Subcutaneous adipose tissue (tissue), 4 donors: Measurements from ENCODE around the gene SIL1. TPM values are rescaled to one million over a fixed set of nuclear protein-coding genes. Genes with fewer than 3 reads are reported as not detected.

Experiments
- CTCF ChIP-seq: fragments of 450-650 bp; IDR thresholded peaks from one replicate; pipeline ENCODE4 v1.5.1; 2016; ENCODE audit warnings: low read depth, mild to moderate bottlenecking, control low read depth, antibody characterized with exemption, moderate library complexity
- total RNA-seq, 4 donors: library from RNA; depleted of rRNA; stranded (reverse); fragments of >200 nt; gene quantifications; one replicate each; pipeline ENCODE4 v1.1.0, GENCODE V29; 2016

Gene SIL1
- total RNA-seq, 4 donors from 2014 or later = 29.7 to 52.9 (median 44.8) TPM

GRCh38 chr5:138920181-138920580 lies 278.0 kb downstream of the SIL1 start:
- TF ChIP-seq CTCF = no peak

GRCh38 chr5:138918686-138919085 lies 279.5 kb downstream of the SIL1 start:
- TF ChIP-seq CTCF = no peak

- no peak for TF ChIP-seq CTCF
These were observed 283.8 kb downstream of the SIL1 start for GRCh38 chr5:138914338-138914737.

GRCh38 chr5:138913773-138914172 lies 284.4 kb downstream of the SIL1 start:
- no peak for TF ChIP-seq CTCF

GRCh38 chr5:138912093-138912492 lies 286.1 kb downstream of the SIL1 start:
- no peak for TF ChIP-seq CTCF

GRCh38 chr5:138911441-138911840 lies 286.7 kb downstream of the SIL1 start:
- TF ChIP-seq CTCF = no peak

- no peak for TF ChIP-seq CTCF
These were observed 287.5 kb downstream of the SIL1 start for GRCh38 chr5:138910546-138911185.
